ENCODE measurements around the gene TLR5. TPM values are rescaled to one million over a fixed set of nuclear protein-coding genes. Genes with fewer than 3 reads are reported as not detected.

The TLR5 gene
- polyA plus RNA-seq, 1 donor from 2014 or later: not detected

- Histone ChIP-seq H3K9me3 (ENCODE audit: low read length) (peaks cover 4% of the 10 kb centered on the region), H3K4me3 (ENCODE audit: low read length) (peak overlapping the region; percentile 63), H3K9me2 (ENCODE audit: insufficient read depth, low read length) (no peaks in the 10 kb centered on the region), H3K9ac (ENCODE audit: low read length) (no peak overlapping the region), H3K36me3 (ENCODE audit: insufficient read depth, low read length) (no peaks in the 10 kb centered on the region), H4K20me1 (ENCODE audit: insufficient read depth) (no peaks in the 10 kb centered on the region), H3K27me3 (ENCODE audit: insufficient read depth, low read depth, low read length) (no peaks in the 10 kb centered on the region), H3K79me2 (replicated peaks; ENCODE audit: insufficient read depth, low read length) (no peaks in the 10 kb centered on the region), H3F3A (ENCODE audit: insufficient read depth, low read length, poor library complexity, severe bottlenecking) (no peaks in the 10 kb centered on the region), H3K4me2 (ENCODE audit: low read length) (no peak overlapping the region), H3K27ac (ENCODE audit: low read length) (no peak overlapping the region), H2AFZ (ENCODE audit: low read depth, low read length) (no peak overlapping the region)
- no peak for TF ChIP-seq RAD21 (conservative IDR thresholded peaks at IDR 0.05)
- no peak for TF ChIP-seq EZH2 (IDR thresholded peaks at IDR 0.05; ENCODE audit: borderline replicate concordance, insufficient read depth, low read length, poor library complexity, severe bottlenecking)
- TF ChIP-seq TAF1 (IDR thresholded peaks at IDR 0.05; ENCODE audit: low read depth): no peak
- TF ChIP-seq SMC3 (conservative IDR thresholded peaks at IDR 0.05; ENCODE audit: poor library complexity): no peak
- no peak for TF ChIP-seq MXI1 (conservative IDR thresholded peaks at IDR 0.05; ENCODE audit: poor library complexity, severe bottlenecking)
- TF ChIP-seq POLR2AphosphoS5 (IDR thresholded peaks at IDR 0.05): no peak
- no peak for TF ChIP-seq EP300 (conservative IDR thresholded peaks at IDR 0.05; ENCODE audit: poor library complexity, severe bottlenecking)
- TF ChIP-seq, protein P1, sequence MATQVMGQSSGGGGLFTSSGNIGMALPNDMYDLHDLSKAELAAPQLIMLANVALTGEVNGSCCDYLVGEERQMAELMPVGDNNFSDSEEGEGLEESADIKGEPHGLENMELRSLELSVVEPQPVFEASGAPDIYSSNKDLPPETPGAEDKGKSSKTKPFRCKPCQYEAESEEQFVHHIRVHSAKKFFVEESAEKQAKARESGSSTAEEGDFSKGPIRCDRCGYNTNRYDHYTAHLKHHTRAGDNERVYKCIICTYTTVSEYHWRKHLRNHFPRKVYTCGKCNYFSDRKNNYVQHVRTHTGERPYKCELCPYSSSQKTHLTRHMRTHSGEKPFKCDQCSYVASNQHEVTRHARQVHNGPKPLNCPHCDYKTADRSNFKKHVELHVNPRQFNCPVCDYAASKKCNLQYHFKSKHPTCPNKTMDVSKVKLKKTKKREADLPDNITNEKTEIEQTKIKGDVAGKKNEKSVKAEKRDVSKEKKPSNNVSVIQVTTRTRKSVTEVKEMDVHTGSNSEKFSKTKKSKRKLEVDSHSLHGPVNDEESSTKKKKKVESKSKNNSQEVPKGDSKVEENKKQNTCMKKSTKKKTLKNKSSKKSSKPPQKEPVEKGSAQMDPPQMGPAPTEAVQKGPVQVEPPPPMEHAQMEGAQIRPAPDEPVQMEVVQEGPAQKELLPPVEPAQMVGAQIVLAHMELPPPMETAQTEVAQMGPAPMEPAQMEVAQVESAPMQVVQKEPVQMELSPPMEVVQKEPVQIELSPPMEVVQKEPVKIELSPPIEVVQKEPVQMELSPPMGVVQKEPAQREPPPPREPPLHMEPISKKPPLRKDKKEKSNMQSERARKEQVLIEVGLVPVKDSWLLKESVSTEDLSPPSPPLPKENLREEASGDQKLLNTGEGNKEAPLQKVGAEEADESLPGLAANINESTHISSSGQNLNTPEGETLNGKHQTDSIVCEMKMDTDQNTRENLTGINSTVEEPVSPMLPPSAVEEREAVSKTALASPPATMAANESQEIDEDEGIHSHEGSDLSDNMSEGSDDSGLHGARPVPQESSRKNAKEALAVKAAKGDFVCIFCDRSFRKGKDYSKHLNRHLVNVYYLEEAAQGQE (IDR thresholded peaks at IDR 0.05; ENCODE audit: borderline replicate concordance): no peak
- TF ChIP-seq CTCF (IDR thresholded peaks at IDR 0.05; ENCODE audit: poor library complexity, severe bottlenecking): no peak
Observed at GRCh38 chr1:223142269-223142668, 779 bp downstream of the TLR5 start.

DNA sequence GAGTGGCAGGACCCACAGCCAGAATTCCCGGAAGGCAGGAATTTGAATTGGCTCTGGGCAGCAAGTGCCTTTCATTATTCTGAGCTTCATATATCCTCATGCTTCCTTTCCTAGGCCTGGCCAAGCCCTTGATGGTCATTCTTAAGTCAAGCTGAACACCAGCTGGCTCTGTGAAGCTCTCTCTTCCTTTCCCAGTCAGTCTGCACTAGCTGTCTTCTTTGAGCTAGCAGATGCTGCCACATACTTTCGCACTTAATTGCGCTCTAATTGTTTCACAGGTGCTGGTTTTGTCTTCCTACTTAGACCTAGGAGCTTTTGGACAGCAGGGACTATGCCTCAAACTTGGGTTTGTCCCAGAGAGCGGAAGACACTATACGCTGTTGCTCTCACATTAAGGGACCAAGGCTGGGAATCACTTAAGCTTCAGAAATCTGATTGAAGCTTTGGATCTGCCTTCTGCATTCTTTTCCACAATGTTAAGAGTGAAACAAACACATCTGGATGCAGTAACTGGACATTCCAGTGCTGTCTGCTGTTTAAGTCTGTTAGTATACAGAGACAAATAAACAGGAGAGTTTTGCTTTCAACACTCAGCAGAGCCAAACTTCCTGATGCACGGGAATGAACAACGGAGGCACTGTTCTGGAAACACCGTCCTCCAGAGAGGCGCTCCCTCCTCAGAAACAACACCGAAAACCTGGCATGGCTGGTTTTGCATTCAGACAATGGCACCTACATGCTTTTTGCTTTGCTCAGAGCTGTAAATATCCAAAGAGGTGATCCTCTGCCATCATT lies 2.2 kb downstream of the TLR5 start:
- Histone ChIP-seq H3K9me2 (ENCODE audit: insufficient read depth, low read length) (no peaks in the 10 kb centered on the region), H3K9ac (ENCODE audit: low read length) (no peak overlapping the region), H3K4me2 (ENCODE audit: low read length) (no peak overlapping the region), H3K27me3 (ENCODE audit: insufficient read depth, low read depth, low read length) (peaks cover 7% of the 10 kb centered on the region), H3K36me3 (ENCODE audit: insufficient read depth, low read length) (no peaks in the 10 kb centered on the region), H3K79me2 (replicated peaks; ENCODE audit: insufficient read depth, low read length) (no peaks in the 10 kb centered on the region), H3K4me3 (ENCODE audit: low read length) (no peak overlapping the region), H2AFZ (ENCODE audit: low read depth, low read length) (no peak overlapping the region), H3K9me3 (ENCODE audit: low read length) (no peaks in the 10 kb centered on the region), H4K20me1 (ENCODE audit: insufficient read depth) (no peaks in the 10 kb centered on the region), H3K27ac (ENCODE audit: low read length) (no peak overlapping the region), H3F3A (ENCODE audit: insufficient read depth, low read length, poor library complexity, severe bottlenecking) (no peaks in the 10 kb centered on the region)
- TF ChIP-seq EZH2 (IDR thresholded peaks at IDR 0.05; ENCODE audit: borderline replicate concordance, insufficient read depth, low read length, poor library complexity, severe bottlenecking) (no peak), POLR2AphosphoS5 (IDR thresholded peaks at IDR 0.05) (no peak), SMC3 (conservative IDR thresholded peaks at IDR 0.05; ENCODE audit: poor library complexity) (no peak), EP300 (conservative IDR thresholded peaks at IDR 0.05; ENCODE audit: poor library complexity, severe bottlenecking) (no peak), TAF1 (IDR thresholded peaks at IDR 0.05; ENCODE audit: low read depth) (no peak), CTCF (IDR thresholded peaks at IDR 0.05; ENCODE audit: poor library complexity, severe bottlenecking) (no peak)
- TF ChIP-seq, protein P1 (IDR thresholded peaks at IDR 0.05; ENCODE audit: borderline replicate concordance): no peak
